ENCODE data around the gene ARHGDIA.
"Not testable (repeated sequence)": the region's sequence is repeated elsewhere in the genome, so short reads cannot be mapped to it uniquely, and the experiment has no call there.

ARHGDIA gene

GRCh38 chr17:81844887-81845286 lies 26.2 kb downstream of the ARHGDIA start:
- Histone ChIP-seq H3K27ac (ENCODE audit: low read length) (no peak overlapping the region), H3K9me3 (ENCODE audit: control insufficient read depth in 1 of 2, low read length in 2 of 2) (no peaks in the 10 kb centered on the region), H3K36me3 (ENCODE audit: control insufficient read depth in 1 of 2, insufficient read depth in 2 of 2, low read length in 2 of 2) (peaks cover 47 to 54% of the 10 kb centered on the region in 2 donors), H3K4me1 (ENCODE audit: control insufficient read depth in 1 of 2, insufficient read depth in 2 of 2, low read length in 2 of 2) (no peaks in the 10 kb centered on the region), H3K4me3 (ENCODE audit: low read depth in 1 of 2, low read length in 2 of 2) (no peak overlapping the region), H3K27me3 (ENCODE audit: low read depth, low read length) (no peaks in the 10 kb centered on the region)

DNA sequence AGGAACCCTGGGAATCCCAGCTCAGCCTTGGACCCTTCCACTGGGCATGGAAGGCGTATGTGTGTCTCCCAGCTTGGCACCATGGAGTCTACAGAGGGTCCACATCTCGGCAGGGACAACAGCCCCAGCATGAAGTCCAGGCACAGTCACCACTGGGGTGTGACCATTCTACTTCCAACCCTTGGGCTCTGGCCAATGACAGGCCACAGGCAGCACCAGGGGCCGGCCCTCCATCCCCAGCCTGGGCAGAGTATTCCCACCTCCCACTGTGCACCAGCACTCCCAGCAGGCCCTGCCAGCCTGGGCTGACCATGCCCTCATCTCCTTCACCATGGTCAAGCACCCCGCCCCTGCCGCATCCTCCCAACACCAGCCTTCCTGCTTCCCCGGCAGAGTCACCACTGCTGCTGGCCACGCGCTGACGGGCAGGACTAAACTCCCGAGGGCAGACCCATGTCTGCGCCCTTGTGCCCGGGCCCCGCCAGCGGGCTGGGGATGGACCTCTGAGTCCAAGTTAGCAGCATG lies 26.7 kb downstream of the ARHGDIA start:
- Histone ChIP-seq H3K27ac (ENCODE audit: low read length) (no peak overlapping the region), H3K4me3 (ENCODE audit: low read depth in 1 of 2, low read length in 2 of 2) (no peak overlapping the region), H3K36me3 (ENCODE audit: control insufficient read depth in 1 of 2, insufficient read depth in 2 of 2, low read length in 2 of 2) (peaks cover 47 to 54% of the 10 kb centered on the region in 2 donors), H3K4me1 (ENCODE audit: control insufficient read depth in 1 of 2, insufficient read depth in 2 of 2, low read length in 2 of 2) (no peaks in the 10 kb centered on the region), H3K9me3 (ENCODE audit: control insufficient read depth in 1 of 2, low read length in 2 of 2) (no peaks in the 10 kb centered on the region), H3K27me3 (ENCODE audit: low read depth, low read length) (no peaks in the 10 kb centered on the region)

- peaks cover 47 to 54% of the 10 kb centered on the region in 2 donors for H3K36me3 ChIP-seq (ENCODE audit: control insufficient read depth in 1 of 2, insufficient read depth in 2 of 2, low read length in 2 of 2)
Measured at GRCh38 chr17:81843713-81844326, 27.3 kb downstream of the ARHGDIA start.

GRCh38 chr17:81842725-81843504 lies 28.2 kb downstream of the ARHGDIA start:
- H3K27me3 ChIP-seq (ENCODE audit: low read depth, low read length): no peaks in the 10 kb centered on the region
- no peaks in the 10 kb centered on the region for H3K4me1 ChIP-seq (ENCODE audit: control insufficient read depth in 1 of 2, insufficient read depth in 2 of 2, low read length in 2 of 2)
- peaks cover 47 to 54% of the 10 kb centered on the region in 2 donors for H3K36me3 ChIP-seq (ENCODE audit: control insufficient read depth in 1 of 2, insufficient read depth in 2 of 2, low read length in 2 of 2)
- H3K27ac ChIP-seq (ENCODE audit: low read length): no peak overlapping the region
- H3K9me3 ChIP-seq (ENCODE audit: control insufficient read depth in 1 of 2, low read length in 2 of 2): no peaks in the 10 kb centered on the region
- H3K4me3 ChIP-seq (ENCODE audit: low read depth in 1 of 2, low read length in 2 of 2): no peak overlapping the region

More at GRCh38 chr17:81843713-81844326, 27.3 kb downstream of the ARHGDIA start:
- no peaks in the 10 kb centered on the region for H3K9me3 ChIP-seq (ENCODE audit: control insufficient read depth in 1 of 2, low read length in 2 of 2)
- no peak overlapping the region for H3K27ac ChIP-seq (ENCODE audit: low read length)
- no peaks in the 10 kb centered on the region for H3K27me3 ChIP-seq (ENCODE audit: low read depth, low read length)
- no peak overlapping the region for H3K4me3 ChIP-seq (ENCODE audit: low read depth in 1 of 2, low read length in 2 of 2)
- no peaks in the 10 kb centered on the region for H3K4me1 ChIP-seq (ENCODE audit: control insufficient read depth in 1 of 2, insufficient read depth in 2 of 2, low read length in 2 of 2)

DNA sequence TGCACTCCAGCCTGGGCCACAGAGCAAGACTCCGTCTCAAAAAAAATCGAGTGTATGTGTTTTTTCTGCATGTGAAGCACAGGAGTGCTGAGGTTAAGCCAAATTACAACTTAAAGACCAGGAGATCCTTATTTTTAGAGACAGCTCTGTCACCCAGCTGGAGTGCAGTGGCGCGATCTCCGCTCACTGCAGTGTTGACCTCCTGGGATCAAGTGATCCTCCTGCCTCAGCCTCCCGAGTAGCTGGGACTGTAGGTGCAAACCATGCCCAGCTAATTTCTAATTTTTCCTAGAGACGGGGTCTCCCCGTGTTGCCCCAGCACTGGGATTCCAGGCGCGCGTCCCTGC lies 28.8 kb downstream of the ARHGDIA start:
- peaks cover 45 to 50% of the 10 kb centered on the region in 2 donors for H3K36me3 ChIP-seq (ENCODE audit: control insufficient read depth in 1 of 2, insufficient read depth in 2 of 2, low read length in 2 of 2)
- H3K9me3 ChIP-seq (ENCODE audit: control insufficient read depth in 1 of 2, low read length in 2 of 2): no peaks in the 10 kb centered on the region
- no peaks in the 10 kb centered on the region for H3K4me1 ChIP-seq (ENCODE audit: control insufficient read depth in 1 of 2, insufficient read depth in 2 of 2, low read length in 2 of 2)
- H3K27me3 ChIP-seq (ENCODE audit: low read depth, low read length): no peaks in the 10 kb centered on the region
- H3K4me3 ChIP-seq (ENCODE audit: low read depth in 1 of 2, low read length in 2 of 2): no peak overlapping the region
- H3K27ac ChIP-seq (ENCODE audit: low read length): no peak overlapping the region

- H3K27me3 ChIP-seq (ENCODE audit: low read depth, low read length): no peaks in the 10 kb centered on the region
- H3K4me3 ChIP-seq (ENCODE audit: low read depth in 1 of 2, low read length in 2 of 2): no peak overlapping the region
- no peaks in the 10 kb centered on the region for H3K9me3 ChIP-seq (ENCODE audit: control insufficient read depth in 1 of 2, low read length in 2 of 2)
- peaks cover 40 to 45% of the 10 kb centered on the region in 2 donors for H3K36me3 ChIP-seq (ENCODE audit: control insufficient read depth in 1 of 2, insufficient read depth in 2 of 2, low read length in 2 of 2)
- H3K27ac ChIP-seq (ENCODE audit: low read length): no peak overlapping the region
- H3K4me1 ChIP-seq (ENCODE audit: control insufficient read depth in 1 of 2, insufficient read depth in 2 of 2, low read length in 2 of 2): no peaks in the 10 kb centered on the region
Measured at GRCh38 chr17:81841866-81842265, 29.3 kb downstream of the ARHGDIA start.

DNA sequence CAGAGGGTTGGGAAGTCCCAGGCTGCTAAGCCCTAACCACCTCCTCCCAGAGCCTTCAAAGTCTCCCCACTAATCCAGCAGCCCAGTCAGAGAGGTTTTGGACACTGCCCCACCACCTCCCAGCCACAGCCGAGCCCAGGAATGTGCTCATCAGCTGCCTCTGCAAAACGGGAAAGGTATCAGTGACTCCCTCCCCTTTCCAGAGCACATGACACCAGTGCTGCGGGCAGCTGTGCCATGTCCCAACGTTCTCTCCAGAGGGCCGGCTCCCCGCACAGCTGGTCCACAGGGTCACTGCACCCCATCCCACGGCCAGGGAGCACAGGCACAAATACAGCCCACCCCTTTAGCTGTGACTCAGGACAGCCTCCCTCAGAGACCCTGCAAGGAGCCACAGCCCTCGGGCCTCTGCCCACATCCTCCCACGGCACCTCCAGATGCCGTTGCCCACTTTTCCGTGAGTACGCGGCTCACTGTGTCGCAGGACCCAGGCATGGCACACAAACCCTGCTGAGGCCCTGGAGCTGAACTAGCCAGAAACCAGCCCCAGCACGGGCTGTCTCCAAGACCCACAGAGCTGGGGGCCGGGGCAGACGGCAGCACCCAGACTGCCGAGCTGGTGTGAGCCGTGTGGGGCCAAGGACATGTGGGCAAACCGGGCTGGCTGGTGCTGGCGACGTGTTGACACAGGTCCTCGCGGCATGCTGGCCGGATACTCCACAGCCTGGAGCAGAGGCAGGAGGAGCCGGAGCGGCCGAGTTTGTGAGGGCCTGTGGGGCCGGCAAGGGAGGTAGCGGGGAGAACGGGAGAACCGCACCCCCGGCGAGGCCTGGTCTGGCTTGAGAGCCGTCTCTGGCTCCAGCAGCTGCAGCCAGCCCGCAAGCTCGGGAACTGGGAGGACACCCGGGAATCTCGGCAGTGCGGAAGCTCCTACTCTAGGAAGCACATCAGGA lies 30.0 kb downstream of the ARHGDIA start:
- no peaks in the 10 kb centered on the region for H3K27me3 ChIP-seq (ENCODE audit: low read depth, low read length)
- no peak overlapping the region for H3K27ac ChIP-seq (ENCODE audit: low read length)
- H3K9me3 ChIP-seq (ENCODE audit: control insufficient read depth in 1 of 2, low read length in 2 of 2): no peaks in the 10 kb centered on the region
- no peaks in the 10 kb centered on the region for H3K4me1 ChIP-seq (ENCODE audit: control insufficient read depth in 1 of 2, insufficient read depth in 2 of 2, low read length in 2 of 2)
- H3K4me3 ChIP-seq (ENCODE audit: low read depth in 1 of 2, low read length in 2 of 2): no peak overlapping the region
- H3K36me3 ChIP-seq (ENCODE audit: control insufficient read depth in 1 of 2, insufficient read depth in 2 of 2, low read length in 2 of 2): peaks cover 33 to 38% of the 10 kb centered on the region in 2 donors

DNA sequence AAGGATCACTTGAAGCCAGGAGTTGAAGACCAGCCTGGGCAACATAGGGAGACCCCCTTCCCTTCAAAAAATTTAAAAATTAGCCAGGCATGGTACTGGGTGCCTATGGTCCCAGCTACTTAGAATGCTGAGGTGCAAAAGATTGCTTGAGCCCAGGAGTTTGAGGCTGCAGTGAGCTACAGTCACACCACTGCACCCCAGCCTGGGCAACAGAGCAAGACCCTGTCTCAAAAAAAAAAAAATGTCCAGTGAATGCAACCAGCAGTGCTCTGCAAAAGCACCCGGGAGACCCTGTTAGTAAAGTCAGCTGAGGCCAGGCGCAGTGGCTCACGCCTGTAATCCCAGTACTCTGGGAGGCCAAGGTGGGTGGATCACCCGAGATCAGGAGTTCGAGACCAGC lies 31.1 kb downstream of the ARHGDIA start:
- H3K4me1 ChIP-seq (ENCODE audit: control insufficient read depth in 1 of 2, insufficient read depth in 2 of 2, low read length in 2 of 2); H3K27me3 ChIP-seq (ENCODE audit: low read depth, low read length); H3K9me3 ChIP-seq (ENCODE audit: control insufficient read depth in 1 of 2, low read length in 2 of 2); H3K27ac ChIP-seq (ENCODE audit: low read length); H3K4me3 ChIP-seq (ENCODE audit: low read depth in 1 of 2, low read length in 2 of 2): not testable (repeated sequence)
- peaks cover 24 to 27% of the 10 kb centered on the region in 2 donors for H3K36me3 ChIP-seq (ENCODE audit: control insufficient read depth in 1 of 2, insufficient read depth in 2 of 2, low read length in 2 of 2)

GRCh38 chr17:81839301-81839700 lies 31.8 kb downstream of the ARHGDIA start:
- H3K27ac ChIP-seq (ENCODE audit: low read length): no peak overlapping the region
- no peaks in the 10 kb centered on the region for H3K9me3 ChIP-seq (ENCODE audit: control insufficient read depth in 1 of 2, low read length in 2 of 2)
- H3K27me3 ChIP-seq (ENCODE audit: low read depth, low read length): no peaks in the 10 kb centered on the region
- H3K4me1 ChIP-seq (ENCODE audit: control insufficient read depth in 1 of 2, insufficient read depth in 2 of 2, low read length in 2 of 2): no peaks in the 10 kb centered on the region
- H3K36me3 ChIP-seq (ENCODE audit: control insufficient read depth in 1 of 2, insufficient read depth in 2 of 2, low read length in 2 of 2): peaks cover 16 to 20% of the 10 kb centered on the region in 2 donors
- no peak overlapping the region for H3K4me3 ChIP-seq (ENCODE audit: low read depth in 1 of 2, low read length in 2 of 2)

DNA sequence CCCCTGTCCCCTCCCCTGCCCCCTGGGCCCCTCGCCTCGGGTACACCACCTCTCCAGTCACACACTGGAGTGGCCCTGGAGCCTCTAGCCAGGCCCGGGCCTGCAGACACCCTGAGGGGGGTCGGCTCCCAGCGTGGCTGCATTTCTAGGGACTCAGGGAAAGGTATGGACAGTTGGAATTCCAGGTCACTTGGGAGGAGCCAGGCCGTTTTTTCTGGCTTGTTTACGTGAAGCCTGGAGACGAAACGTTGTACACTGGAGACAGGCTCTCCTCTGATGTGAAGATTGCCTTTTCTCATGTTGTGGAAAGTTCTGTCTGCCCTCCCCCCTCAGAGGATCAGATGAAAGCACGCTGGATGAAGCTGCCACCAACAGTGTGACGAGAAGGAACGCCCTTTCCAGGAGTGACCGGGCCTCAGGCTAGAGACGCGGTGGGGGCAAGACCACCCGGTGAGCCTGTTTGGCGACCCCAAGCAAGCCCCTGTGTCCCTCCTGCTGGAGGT lies 32.3 kb downstream of the ARHGDIA start:
- H3K27ac ChIP-seq (ENCODE audit: low read length): no peak overlapping the region
- H3K4me3 ChIP-seq (ENCODE audit: low read depth in 1 of 2, low read length in 2 of 2): no peak overlapping the region
- H3K4me1 ChIP-seq (ENCODE audit: control insufficient read depth in 1 of 2, insufficient read depth in 2 of 2, low read length in 2 of 2): peaks cover 0 to 4% of the 10 kb centered on the region in 2 donors
- no peaks in the 10 kb centered on the region for H3K27me3 ChIP-seq (ENCODE audit: low read depth, low read length)
- no peaks in the 10 kb centered on the region for H3K9me3 ChIP-seq (ENCODE audit: control insufficient read depth in 1 of 2, low read length in 2 of 2)
- H3K36me3 ChIP-seq (ENCODE audit: control insufficient read depth in 1 of 2, insufficient read depth in 2 of 2, low read length in 2 of 2): peaks cover 11 to 15% of the 10 kb centered on the region in 2 donors

- peaks cover 0 to 9% of the 10 kb centered on the region in 2 donors for H3K4me1 ChIP-seq (ENCODE audit: control insufficient read depth in 1 of 2, insufficient read depth in 2 of 2, low read length in 2 of 2)
- no peak overlapping the region for H3K27ac ChIP-seq (ENCODE audit: low read length)
- no peak overlapping the region for H3K4me3 ChIP-seq (ENCODE audit: low read depth in 1 of 2, low read length in 2 of 2)
- H3K9me3 ChIP-seq (ENCODE audit: control insufficient read depth in 1 of 2, low read length in 2 of 2): no peaks in the 10 kb centered on the region
- H3K27me3 ChIP-seq (ENCODE audit: low read depth, low read length): no peaks in the 10 kb centered on the region
- peaks cover 0 to 3% of the 10 kb centered on the region in 2 donors for H3K36me3 ChIP-seq (ENCODE audit: control insufficient read depth in 1 of 2, insufficient read depth in 2 of 2, low read length in 2 of 2)
Measured at GRCh38 chr17:81837641-81838040, 33.5 kb downstream of the ARHGDIA start.

All from muscle layer of duodenum (tissue), 2 donors.